Natural killer cell (primary cell): ENCODE data around the gene KCNK18. TPM values are rescaled to one million over a fixed set of nuclear protein-coding genes. Genes with fewer than 3 reads are reported as not detected.

ENCODE experiments used
- ATAC-seq, 3 donors: fragments of 150-1000 bp in 2 of 3; fragments of 200-7000 bp in 1 of 3; cut with Tn5 transposase; 1 replicate in 1 of 3; 2 replicates in 2 of 3; pipeline ENCODE4 v1.10.0; 2021; ENCODE audit warnings: mild to moderate bottlenecking in 2 of 3, moderate library complexity in 2 of 3
- DNase-seq, 2 donors: peaks; one replicate each; pipeline versions ENCODE4 v3.0.0 to v3.0.0-alpha.2; 2013 to 2021; ENCODE audit warnings: mixed read lengths in 1 of 2
- H3K27ac ChIP-seq: one replicate; pipeline ENCODE4 v1.5.1; 2013; ENCODE audit warnings: mild to moderate bottlenecking, low read length
- H3K27me3 ChIP-seq: one replicate; pipeline ENCODE4 v1.6.1; 2013; ENCODE audit warnings: low read length; ENCODE audit not compliant: control insufficient read depth, insufficient read depth
- H3K36me3 ChIP-seq: one replicate; pipeline ENCODE4 v1.6.1; 2013; ENCODE audit warnings: low read length; ENCODE audit not compliant: control insufficient read depth, insufficient read depth
- H3K4me1 ChIP-seq: one replicate; pipeline ENCODE4 v1.6.1; 2013; ENCODE audit warnings: low read length; ENCODE audit not compliant: control insufficient read depth, insufficient read depth
- H3K4me3 ChIP-seq: one replicate; pipeline ENCODE4 v1.5.1; 2013; ENCODE audit warnings: low read length
- H3K9me3 ChIP-seq: one replicate; pipeline ENCODE4 v1.6.1; 2013; ENCODE audit warnings: low read length; ENCODE audit not compliant: control insufficient read depth, insufficient read depth
- H3K27ac Mint-ChIP-seq, 2 donors: one replicate each; pipeline ENCODE4 v1.8.0; 2022; ENCODE audit warnings: mild to moderate bottlenecking in 2 of 2, mixed read lengths in 2 of 2, moderate library complexity in 1 of 2
- H3K27me3 Mint-ChIP-seq, 2 donors: one replicate each; pipeline ENCODE4 v1.8.0; 2022; ENCODE audit warnings: low read depth in 2 of 2, mixed read lengths in 2 of 2
- H3K36me3 Mint-ChIP-seq: one replicate; pipeline ENCODE4 v1.8.0; 2022; ENCODE audit warnings: mixed read lengths
- H3K4me1 Mint-ChIP-seq, 2 donors: one replicate each; pipeline ENCODE4 v1.8.0; 2022; ENCODE audit warnings: mixed read lengths in 2 of 2
- H3K4me3 Mint-ChIP-seq: one replicate; pipeline ENCODE4 v1.8.0; 2022; ENCODE audit warnings: mild to moderate bottlenecking, moderate library complexity, mixed read lengths
- H3K9me3 Mint-ChIP-seq, 2 donors: one replicate each; pipeline ENCODE4 v1.8.0; 2022; ENCODE audit warnings: mixed read lengths in 2 of 2
- CTCF ChIP-seq: fragments of 200-600 bp; IDR thresholded peaks from one replicate; pipeline ENCODE4 v1.8.0; 2022; ENCODE audit warnings: antibody characterized with exemption
- WGBS: methylation state at CpG from one replicate; pipeline ENCODE4 v1.1.7; 2013; ENCODE audit warnings: missing lambda C conversion rate; ENCODE audit not compliant: insufficient coverage; 5-methylcytosine and 5-hydroxymethylcytosine counted together
- intact Hi-C: fragments of 100-400 bp; cut with micrococcal nuclease; formaldehyde crosslinking; loops from one replicate; pipeline ENCODE4 v1.14.2; 2022
- total RNA-seq, 4 donors: library from RNA; stranded (reverse); fragments of 120-200 nt in 1 of 4; gene quantifications; one replicate each; pipeline versions ENCODE4 v1.2.3 to v1.2.4, GENCODE V29; 2013 to 2022

KCNK18 gene
- total RNA-seq, 3 donors from 2014 or later (not counting 1 experiment from before 2014, with no cell fraction given): not detected

- peak in 1 of 3 donors; percentile 27 for ATAC-seq
- intact Hi-C loops: no loop called here
- Mint-ChIP-seq H3K27me3 (peaks cover 25 to 48% of the 10 kb centered on the region in 2 donors), H3K4me1 (peaks cover 5% of the 10 kb centered on the region in 2 donors), H3K4me3 (peak overlapping the region; percentile 50), H3K9me3 (no peaks in the 10 kb centered on the region), H3K27ac (no peak overlapping the region), H3K36me3 (no peaks in the 10 kb centered on the region)
- no peak for TF ChIP-seq CTCF
- 2% methylated on average over 52 of the region's 56 CpGs for WGBS
- Histone ChIP-seq H3K27me3 (peaks cover 12% of the 10 kb centered on the region), H3K27ac (no peak overlapping the region), H3K4me3 (no peak overlapping the region), H3K9me3 (no peaks in the 10 kb centered on the region), H3K36me3 (no peaks in the 10 kb centered on the region), H3K4me1 (no peaks in the 10 kb centered on the region)
- no peak for DNase-seq
Observed at GRCh38 chr10:117241541-117242462, 44.5 kb downstream of the KCNK18 start.

- Histone ChIP-seq H3K27me3 (peaks cover 12% of the 10 kb centered on the region), H3K4me3 (no peak overlapping the region), H3K27ac (no peak overlapping the region), H3K4me1 (no peaks in the 10 kb centered on the region), H3K9me3 (no peaks in the 10 kb centered on the region), H3K36me3 (no peaks in the 10 kb centered on the region)
- ATAC-seq: no peak
- Mint-ChIP-seq H3K4me3 (no peak overlapping the region), H3K9me3 (no peaks in the 10 kb centered on the region), H3K27ac (no peak overlapping the region), H3K36me3 (no peaks in the 10 kb centered on the region), H3K4me1 (peaks cover 2 to 5% of the 10 kb centered on the region in 2 donors), H3K27me3 (peaks cover 22 to 46% of the 10 kb centered on the region in 2 donors)
- intact Hi-C loops: no loop called here
- 92% methylated on average over 8 of the region's 8 CpGs for WGBS
- no peak for TF ChIP-seq CTCF
- no peak for DNase-seq
Observed at GRCh38 chr10:117242463-117242832, 45.2 kb downstream of the KCNK18 start.

- H3K4me1 ChIP-seq: no peaks in the 10 kb centered on the region
- Mint-ChIP-seq H3K9me3 (no peaks in the 10 kb centered on the region), H3K36me3 (no peaks in the 10 kb centered on the region), H3K4me1 (peaks cover 4 to 14% of the 10 kb centered on the region in 2 donors), H3K27me3 (peaks cover 20 to 55% of the 10 kb centered on the region in 2 donors), H3K27ac (no peak overlapping the region), H3K4me3 (no peak overlapping the region)
- no peak for DNase-seq
- no peak overlapping the region for H3K4me3 ChIP-seq
- ATAC-seq: no peak
- H3K36me3 ChIP-seq: no peaks in the 10 kb centered on the region
- H3K9me3 ChIP-seq: no peaks in the 10 kb centered on the region
- intact Hi-C loops: no loop called here
- H3K27me3 ChIP-seq: peaks cover 2% of the 10 kb centered on the region
- H3K27ac ChIP-seq: no peak overlapping the region
- WGBS: 68% methylated on average over 3 of the region's 3 CpGs
- TF ChIP-seq CTCF: no peak
Observed at GRCh38 chr10:117246997-117247671, 49.8 kb downstream of the KCNK18 start.
